ENCODE data around the gene TMOD1. TPM values are rescaled to one million over a fixed set of nuclear protein-coding genes. Genes with fewer than 3 reads are reported as not detected.
A peak's percentile ranks its signal among the peaks of the same experiment; 100 is the strongest.

Gene TMOD1
- total and polyA plus RNA-seq, 5 donors from 2014 or later = 2.4 to 11.0 (median 3.7) TPM

DNA sequence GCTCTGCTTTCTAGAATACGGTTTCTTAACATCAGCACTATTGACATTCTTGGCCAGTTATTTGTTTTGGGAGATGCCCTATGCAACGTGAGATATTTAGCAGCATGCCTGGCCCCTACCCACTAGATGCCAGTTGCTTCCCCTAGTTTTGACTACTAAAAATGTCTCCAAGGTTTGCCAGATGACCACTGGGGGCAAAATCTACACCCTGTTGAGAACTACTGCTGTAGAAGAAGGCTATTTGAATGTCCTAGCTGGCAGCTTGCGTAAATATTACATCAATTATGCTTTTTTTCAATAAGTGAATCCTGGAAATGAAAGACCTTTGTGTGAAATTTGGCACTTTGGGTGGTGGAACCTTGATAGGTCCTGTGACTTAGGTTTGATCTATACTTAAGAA is 137.2 kb downstream of the TMOD1 start:
- H3K4me1 Mint-ChIP-seq = peaks cover 46 to 75% (median 56%) of the 10 kb centered on the region in 4 donors
- H3K27ac Mint-ChIP-seq = peak overlapping the region in 1 of 3 donors; percentile 1
- peak in 1 of 3 donors; percentile 10 for DNase-seq
- no peak for ATAC-seq (ENCODE audit: low read depth in 2 of 2)
- H3K4me3 ChIP-seq (ENCODE audit: low read depth, low read length) = no peak overlapping the region
- peak overlapping the region in 2 of 4 donors; percentile 13 to 43 for H3K4me3 Mint-ChIP-seq
- H3K36me3 Mint-ChIP-seq = peaks cover 19% of the 10 kb centered on the region
- H3K9me3 ChIP-seq (ENCODE audit: control insufficient read depth in 2 of 2, low read length in 2 of 2) = no peaks in the 10 kb centered on the region
- H3K36me3 ChIP-seq (ENCODE audit: control insufficient read depth, insufficient read depth, low read length) = peaks cover 27% of the 10 kb centered on the region
- H3K9me3 Mint-ChIP-seq = no peaks in the 10 kb centered on the region
- H3K4me1 ChIP-seq (ENCODE audit: control insufficient read depth, insufficient read depth, low read length, poor library complexity, severe bottlenecking) = peaks cover 45% of the 10 kb centered on the region
- no peaks in the 10 kb centered on the region for H3K27me3 Mint-ChIP-seq
- H3K27ac ChIP-seq (ENCODE audit: insufficient read depth, low read length, poor library complexity, severe bottlenecking) = no peak overlapping the region
- no peaks in the 10 kb centered on the region for H3K27me3 ChIP-seq (ENCODE audit: control insufficient read depth, insufficient read depth, low read length)

DNA sequence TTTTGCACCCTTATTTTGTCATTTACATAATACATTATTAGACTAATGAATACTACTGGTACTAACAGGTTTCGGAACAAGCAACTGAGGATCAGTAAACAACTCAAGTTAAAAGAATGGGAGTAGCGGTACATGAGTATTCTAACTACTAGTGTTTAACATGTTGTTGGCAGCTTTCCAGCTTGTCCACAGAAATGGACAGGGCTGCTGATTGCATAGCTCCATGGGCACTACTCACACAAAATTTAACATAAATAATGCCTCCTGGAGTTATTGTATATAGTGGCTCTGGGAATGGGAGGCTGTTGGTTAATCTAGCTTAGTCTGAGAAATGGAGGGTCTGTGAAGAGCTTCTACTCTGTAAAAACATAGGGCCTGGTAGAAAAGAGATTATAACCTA is 138.9 kb downstream of the TMOD1 start:
- Histone ChIP-seq H3K27ac (ENCODE audit: insufficient read depth, low read length, poor library complexity, severe bottlenecking) (no peak overlapping the region), H3K9me3 (ENCODE audit: control insufficient read depth in 2 of 2, low read length in 2 of 2) (no peaks in the 10 kb centered on the region), H3K4me3 (ENCODE audit: low read depth, low read length) (no peak overlapping the region), H3K4me1 (ENCODE audit: control insufficient read depth, insufficient read depth, low read length, poor library complexity, severe bottlenecking) (peaks cover 33% of the 10 kb centered on the region), H3K27me3 (ENCODE audit: control insufficient read depth, insufficient read depth, low read length) (no peaks in the 10 kb centered on the region), H3K36me3 (ENCODE audit: control insufficient read depth, insufficient read depth, low read length) (peaks cover 43% of the 10 kb centered on the region)
- ATAC-seq (ENCODE audit: low read depth in 2 of 2) (no peak), DNase-seq (no peak)
- Mint-ChIP-seq H3K36me3 (peaks cover 31% of the 10 kb centered on the region), H3K27me3 (no peaks in the 10 kb centered on the region), H3K27ac (peak overlapping the region in 1 of 3 donors; percentile 55), H3K9me3 (no peaks in the 10 kb centered on the region), H3K4me1 (peaks cover 36 to 67% (median 47%) of the 10 kb centered on the region in 4 donors), H3K4me3 (no peak overlapping the region)

DNA sequence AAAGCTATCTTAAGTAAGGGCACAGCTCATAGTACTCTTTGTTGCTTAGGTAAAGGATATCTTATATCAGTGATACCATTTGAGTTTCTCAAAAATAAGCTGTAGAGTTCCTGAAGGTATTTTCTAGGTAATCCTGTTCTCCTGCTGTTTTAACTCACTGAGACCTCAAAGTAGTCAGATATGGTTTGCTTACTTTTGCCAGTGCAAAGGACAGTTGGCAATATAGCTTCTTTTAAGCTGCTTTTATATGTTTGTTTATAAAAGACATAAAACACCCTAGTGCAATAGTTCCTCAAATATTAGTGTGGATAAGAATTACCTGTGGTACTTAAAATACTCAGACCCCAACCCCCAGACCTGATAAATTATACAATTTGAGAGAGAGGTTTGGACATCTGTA is 144.3 kb downstream of the TMOD1 start:
- ATAC-seq (ENCODE audit: low read depth in 2 of 2) (no peak), DNase-seq (no peak)
- Mint-ChIP-seq H3K27ac (no peak overlapping the region), H3K4me3 (no peak overlapping the region), H3K4me1 (peaks cover 3 to 34% (median 11%) of the 10 kb centered on the region in 4 donors), H3K27me3 (no peaks in the 10 kb centered on the region), H3K36me3 (peaks cover 47% of the 10 kb centered on the region), H3K9me3 (no peaks in the 10 kb centered on the region)
- Histone ChIP-seq H3K9me3 (ENCODE audit: control insufficient read depth in 2 of 2, low read length in 2 of 2) (no peaks in the 10 kb centered on the region), H3K27ac (ENCODE audit: insufficient read depth, low read length, poor library complexity, severe bottlenecking) (no peak overlapping the region), H3K27me3 (ENCODE audit: control insufficient read depth, insufficient read depth, low read length) (no peaks in the 10 kb centered on the region), H3K36me3 (ENCODE audit: control insufficient read depth, insufficient read depth, low read length) (peaks cover 84% of the 10 kb centered on the region), H3K4me1 (ENCODE audit: control insufficient read depth, insufficient read depth, low read length, poor library complexity, severe bottlenecking) (no peaks in the 10 kb centered on the region), H3K4me3 (ENCODE audit: low read depth, low read length) (no peak overlapping the region)

DNA sequence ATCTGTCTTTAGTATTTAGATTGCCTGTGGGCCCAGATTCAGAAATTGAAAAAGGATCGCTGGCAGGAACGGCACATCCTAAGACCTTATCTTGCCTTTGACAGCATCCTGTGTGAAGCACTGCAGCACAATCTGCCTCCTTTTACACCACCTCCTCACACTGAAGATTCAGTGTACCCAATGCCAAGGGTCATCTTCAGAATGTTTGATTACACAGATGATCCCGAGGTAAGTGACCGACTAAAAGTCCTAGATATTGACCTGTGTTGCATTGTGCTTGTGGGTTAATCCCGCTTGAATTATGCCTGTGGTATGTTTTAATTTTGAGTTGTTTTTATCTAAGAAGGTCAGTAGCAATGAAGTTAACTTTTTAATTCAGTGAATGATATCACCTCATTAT is 146.5 kb downstream of the TMOD1 start:
- Histone ChIP-seq H3K27ac (ENCODE audit: insufficient read depth, low read length, poor library complexity, severe bottlenecking) (no peak overlapping the region), H3K4me3 (ENCODE audit: low read depth, low read length) (no peak overlapping the region), H3K27me3 (ENCODE audit: control insufficient read depth, insufficient read depth, low read length) (no peaks in the 10 kb centered on the region), H3K9me3 (ENCODE audit: control insufficient read depth in 2 of 2, low read length in 2 of 2) (no peaks in the 10 kb centered on the region), H3K4me1 (ENCODE audit: control insufficient read depth, insufficient read depth, low read length, poor library complexity, severe bottlenecking) (no peaks in the 10 kb centered on the region), H3K36me3 (ENCODE audit: control insufficient read depth, insufficient read depth, low read length) (peaks cover 82% of the 10 kb centered on the region)
- H3K27ac Mint-ChIP-seq = peak overlapping the region in 1 of 3 donors; percentile 4
- DNase-seq (no peak), ATAC-seq (ENCODE audit: low read depth in 2 of 2) (no peak)
- peaks cover 0 to 23% (median 11%) of the 10 kb centered on the region in 4 donors for H3K4me1 Mint-ChIP-seq
- no peak overlapping the region for H3K4me3 Mint-ChIP-seq
- no peaks in the 10 kb centered on the region for H3K27me3 Mint-ChIP-seq
- H3K9me3 Mint-ChIP-seq = no peaks in the 10 kb centered on the region
- H3K36me3 Mint-ChIP-seq = peaks cover 44% of the 10 kb centered on the region

Other genes starting within 250 kb of the TMOD1 start
- gene CCDC180, start 194.0 kb upstream of the TMOD1 start, total RNA-seq = 9.1 TPM
- gene CCDC180, start 194.0 kb upstream of the TMOD1 start, polyA plus RNA-seq = 1 to 10 TPM in 1 of 4 donors, under 1 TPM in 3; 0.24 to 1.3 (median 0.74) TPM
- gene TDRD7, start 89.6 kb upstream of the TMOD1 start, total RNA-seq = 10.3 TPM
- gene TDRD7, start 89.6 kb upstream of the TMOD1 start, polyA plus RNA-seq = 1 to 10 TPM; 5.1 to 8.2 (median 7.1) TPM
- 21.5 TPM for gene TSTD2, start 131.7 kb downstream of the TMOD1 start, total RNA-seq
- 10 to 100 TPM in 1 of 4 donors, 1 to 10 TPM in 3; 5.5 to 13.3 (median 9.1) TPM for gene TSTD2, start 131.7 kb downstream of the TMOD1 start, polyA plus RNA-seq
- 47.4 TPM for gene NCBP1, start 132.2 kb downstream of the TMOD1 start, total RNA-seq
- 10 to 100 TPM; 18.0 to 30.1 (median 21.5) TPM for gene NCBP1, start 132.2 kb downstream of the TMOD1 start, polyA plus RNA-seq
- 22.2 TPM for gene XPA, start 195.7 kb downstream of the TMOD1 start, total RNA-seq
- gene XPA, start 195.7 kb downstream of the TMOD1 start, polyA plus RNA-seq = 10 to 100 TPM; 21.8 to 28.9 (median 25.8) TPM